ENCODE results near the gene COG5. TPM values are rescaled to one million over a fixed set of nuclear protein-coding genes. Genes with fewer than 3 reads are reported as not detected.

COG5 gene
- total RNA-seq, 2 experiments from 2014 or later: 37.6 to 40.3 TPM

- Mint-ChIP-seq H3K36me3 (ENCODE audit: low read depth) (peaks cover 4% of the 10 kb centered on the region), H3K4me3 (no peak overlapping the region), H3K4me1 (ENCODE audit: low read depth) (no peaks in the 10 kb centered on the region), H3K9me3 (no peaks in the 10 kb centered on the region), H3K27me3 (no peaks in the 10 kb centered on the region), H3K27ac (no peak overlapping the region)
- intact Hi-C loops (cut with micrococcal nuclease): no loop called here
- no peak for TF ChIP-seq CTCF (IDR thresholded peaks at IDR 0.05)
- DNase-seq (no peak), ATAC-seq (peak; percentile 34)
- ChIA-PET POLR2A (interaction anchor here (0.7 kb wide), 1 partner anchor 690 kb away, joined by 3 read pairs; no protein-coding TSS in a partner anchor), CTCF (interaction anchor here (0.8 kb wide), 1 partner anchor 270 kb away, joined by 4 read pairs; no protein-coding TSS in a partner anchor)
Observed at GRCh38 chr7:107605218-107605815, 41.6 kb upstream of the COG5 start.

GRCh38 chr7:107600816-107601215, 37.1 kb upstream of the COG5 start:
- CTCF ChIA-PET: interaction anchor here (1.2 to 1.4 kb wide), 2 partner anchors 18 to 119 kb away, joined by 3 to 4 read pairs; no protein-coding TSS in a partner anchor
- ATAC-seq: no peak
- H3K4me3 Mint-ChIP-seq: no peak overlapping the region
- POLR2A ChIA-PET: no interaction called here
- intact Hi-C loops (cut with micrococcal nuclease): no loop called here
- no peak overlapping the region for H3K27ac Mint-ChIP-seq
- H3K27me3 Mint-ChIP-seq: no peaks in the 10 kb centered on the region
- H3K9me3 Mint-ChIP-seq: no peaks in the 10 kb centered on the region
- TF ChIP-seq CTCF (IDR thresholded peaks at IDR 0.05): no peak
- no peak for DNase-seq
- H3K4me1 Mint-ChIP-seq (ENCODE audit: low read depth): no peaks in the 10 kb centered on the region
- H3K36me3 Mint-ChIP-seq (ENCODE audit: low read depth): peaks cover 2% of the 10 kb centered on the region

- no peak overlapping the region for H3K4me3 Mint-ChIP-seq
- ChIA-PET POLR2A (no interaction called here), CTCF (interaction anchor here (1.4 kb wide), 1 partner anchor 120 kb away, joined by 3 read pairs; no protein-coding TSS in a partner anchor)
- ATAC-seq: no peak
- TF ChIP-seq CTCF (IDR thresholded peaks at IDR 0.05): no peak
- H3K27ac Mint-ChIP-seq: no peak overlapping the region
- no peaks in the 10 kb centered on the region for H3K9me3 Mint-ChIP-seq
- no peak for DNase-seq
- intact Hi-C loops (cut with micrococcal nuclease): no loop called here
- H3K36me3 Mint-ChIP-seq (ENCODE audit: low read depth): peaks cover 6% of the 10 kb centered on the region
- H3K27me3 Mint-ChIP-seq: no peaks in the 10 kb centered on the region
- H3K4me1 Mint-ChIP-seq (ENCODE audit: low read depth): no peaks in the 10 kb centered on the region
Observed at GRCh38 chr7:107599262-107599661, 35.5 kb upstream of the COG5 start.

- Mint-ChIP-seq H3K27me3 (no peaks in the 10 kb centered on the region), H3K4me1 (ENCODE audit: low read depth) (no peaks in the 10 kb centered on the region), H3K36me3 (ENCODE audit: low read depth) (peaks cover 6% of the 10 kb centered on the region), H3K4me3 (no peak overlapping the region), H3K27ac (no peak overlapping the region), H3K9me3 (no peaks in the 10 kb centered on the region)
- no peak for TF ChIP-seq CTCF (IDR thresholded peaks at IDR 0.05)
- intact Hi-C loops (cut with micrococcal nuclease): no loop called here
- POLR2A ChIA-PET: no interaction called here
- DNase-seq (no peak), ATAC-seq (no peak)
- CTCF ChIA-PET: no interaction called here
Observed at GRCh38 chr7:107597953-107598352, 34.2 kb upstream of the COG5 start.

- intact Hi-C loops (cut with micrococcal nuclease): no loop called here
- ChIA-PET POLR2A (no interaction called here), CTCF (no interaction called here)
- no peak for ATAC-seq
- no peaks in the 10 kb centered on the region for H3K4me1 Mint-ChIP-seq (ENCODE audit: low read depth)
- peaks cover 6% of the 10 kb centered on the region for H3K36me3 Mint-ChIP-seq (ENCODE audit: low read depth)
- H3K9me3 Mint-ChIP-seq: no peaks in the 10 kb centered on the region
- no peak overlapping the region for H3K27ac Mint-ChIP-seq
- no peak overlapping the region for H3K4me3 Mint-ChIP-seq
- no peaks in the 10 kb centered on the region for H3K27me3 Mint-ChIP-seq
- no peak for DNase-seq
- TF ChIP-seq CTCF (IDR thresholded peaks at IDR 0.05): no peak
Observed at GRCh38 chr7:107597582-107597916, 33.8 kb upstream of the COG5 start.
